HepG2 (cell line): Measurements from ENCODE around the gene CD44. TPM values are rescaled to one million over a fixed set of nuclear protein-coding genes. Genes with fewer than 3 reads are reported as not detected.

Experiments used
- CC2D1A ChIP-seq: sonication (generic); formaldehyde crosslinking; IDR thresholded peaks from 2 replicates; pipeline ENCODE4 v1.8.1; 2023; ENCODE audit warnings: mild to moderate bottlenecking, missing genetic modification reagents
- E2F1 ChIP-seq: sonication (generic); formaldehyde crosslinking; IDR thresholded peaks from 2 replicates; pipeline ENCODE4 v1.5.0; 2020; ENCODE audit warnings: missing genetic modification reagents
- EZH2 ChIP-seq: conservative IDR thresholded peaks from 2 replicates; pipeline ENCODE4 v1.6.1; 2012; ENCODE audit warnings: mild to moderate bottlenecking, low read depth, low read length, moderate library complexity
- HMGXB3 ChIP-seq: sonication (generic); formaldehyde crosslinking; IDR thresholded peaks from 2 replicates; pipeline ENCODE4 v1.4.0; 2020; ENCODE audit warnings: missing genetic modification reagents, borderline replicate concordance
- KLF6 ChIP-seq: IDR thresholded peaks from 2 replicates; pipeline ENCODE4 v1.8.0; 2016; ENCODE audit warnings: missing biosample characterization, missing genetic modification reagents
- MED13 ChIP-seq: sonication (generic); formaldehyde crosslinking; IDR thresholded peaks from 2 replicates; pipeline ENCODE4 v1.5.0; 2020; ENCODE audit warnings: missing genetic modification reagents
- MEF2D ChIP-seq: sonication (generic); formaldehyde crosslinking; IDR thresholded peaks from 2 replicates; pipeline ENCODE4 v1.5.1; 2020; ENCODE audit warnings: mild to moderate bottlenecking, missing genetic modification reagents
- MXD3 ChIP-seq: IDR thresholded peaks from 2 replicates; pipeline ENCODE4 v1.6.1; 2016; ENCODE audit warnings: mild to moderate bottlenecking, missing biosample characterization, missing genetic modification reagents
- PITX1 ChIP-seq: sonication (generic); formaldehyde crosslinking; IDR thresholded peaks from 2 replicates; pipeline ENCODE4 v1.5.1; 2020; ENCODE audit warnings: mild to moderate bottlenecking, missing genetic modification reagents
- TEF ChIP-seq: sonication (generic); formaldehyde crosslinking; IDR thresholded peaks from 2 replicates; pipeline ENCODE4 v1.5.0; 2020; ENCODE audit warnings: missing genetic modification reagents
- USF2 ChIP-seq, 2 experiments: sonication (generic) in 1 of 2; formaldehyde crosslinking in 1 of 2; IDR thresholded peaks; 2 replicates each; pipeline versions ENCODE4 v1.5.1 to v1.6.1; 2011 to 2020; ENCODE audit warnings: borderline replicate concordance in 1 of 2, low read depth in 1 of 2, low read length in 1 of 2, mild to moderate bottlenecking in 1 of 2, missing genetic modification reagents in 1 of 2, moderate library complexity in 1 of 2
- ZFP41 ChIP-seq: sonication (generic); formaldehyde crosslinking; IDR thresholded peaks from 2 replicates; pipeline ENCODE4 v1.4.0; 2020; ENCODE audit warnings: mild to moderate bottlenecking, missing genetic modification reagents, borderline replicate concordance
- ZNF460 ChIP-seq: sonication (generic); formaldehyde crosslinking; IDR thresholded peaks from 2 replicates; pipeline ENCODE4 v1.5.1; 2020; ENCODE audit warnings: missing genetic modification reagents, mild to moderate bottlenecking, borderline replicate concordance
- ZNF574 ChIP-seq: sonication (generic); formaldehyde crosslinking; IDR thresholded peaks from 2 replicates; pipeline ENCODE4 v1.4.0; 2020; ENCODE audit warnings: missing genetic modification reagents
- polyA plus RNA-seq, 8 experiments: library from polyadenylated mRNA; depleted of rRNA in 3 of 8; stranded (reverse) in 7 of 8; unstranded in 1 of 8; fragments of >200 nt; fragmentation: Illumina TruSeq in 4 of 8; extraction: Trizol in 4 of 8; gene quantifications; 2 replicates each; pipeline versions ENCODE4 v1.2.1 to v1.2.3, GENCODE V29; 2011 to 2016; ENCODE audit warnings: low read depth in 4 of 8, missing spikeins in 1 of 8, mixed read lengths in 1 of 8; ENCODE audit not compliant: insufficient read depth in 1 of 8
- total RNA-seq, 5 experiments: library from RNA; depleted of rRNA; stranded (reverse); fragments of >200 nt; fragmentation: Illumina TruSeq; extraction: Trizol; gene quantifications; 2 replicates each; pipeline ENCODE4 v1.2.3, GENCODE V29; 2016; ENCODE audit warnings: low read depth in 1 of 5

CD44 gene
- total and polyA plus RNA-seq, 2 of the 13 experiments (the other 11 are each of a cell fraction or from before 2014, with no cell fraction given) = 0.02 to 0.11 TPM

GRCh38 chr11:35182317-35182939 lies 43.5 kb downstream of the CD44 start (continued):
- TF ChIP-seq ZNF574 (CRISPR knock-in tag) = no peak
- TF ChIP-seq E2F1 (CRISPR knock-in tag) = no peak
- TF ChIP-seq ZNF460 (CRISPR knock-in tag) = no peak
- TF ChIP-seq KLF6 = no peak
- no peak for TF ChIP-seq PITX1 (CRISPR knock-in tag)
- TF ChIP-seq EZH2 = no peak
- no peak for TF ChIP-seq CC2D1A (CRISPR knock-in tag)
- TF ChIP-seq HMGXB3 (CRISPR knock-in tag) = no peak
- TF ChIP-seq ZFP41 (CRISPR knock-in tag) = no peak
- TF ChIP-seq MXD3 (CRISPR knock-in tag) = no peak
- no peak for TF ChIP-seq MED13 (CRISPR knock-in tag)
- no peak for TF ChIP-seq USF2 (IDR thresholded peaks at IDR 0.05; ENCODE audit: low read depth, low read length)
- no peak for TF ChIP-seq USF2 (CRISPR knock-in tag; IDR thresholded peaks at IDR 0.05; ENCODE audit: borderline replicate concordance)
- TF ChIP-seq TEF (CRISPR knock-in tag) = no peak
- no peak for TF ChIP-seq MEF2D (CRISPR knock-in tag)
